OCI-LY7 (cell line): ENCODE data around the gene NSMCE1. TPM values are rescaled to one million over a fixed set of nuclear protein-coding genes. Genes with fewer than 3 reads are reported as not detected.

Experiments
- BruUV-seq: library from RNA; stranded (reverse); fragments of 400-500 nt; replicated peaks from 2 replicates; lab custom pipeline; 2021; lab: Mats Ljungman, UMichigan
- CTCF ChIA-PET: fragments of 300-600 bp; sonication (Branson Sonifier 250); formaldehyde crosslinking; loops from one replicate; lab custom pipeline; 2022; ENCODE audit warnings: antibody characterized with exemption; ENCODE audit not compliant: unreplicated experiment; lab: Charles Lee
- POLR2A ChIA-PET: fragments of 300-600 bp; sonication (Branson Sonifier 250); formaldehyde crosslinking; loops from one replicate; lab custom pipeline; 2022; ENCODE audit warnings: antibody characterized with exemption; lab: Charles Lee
- DNase-seq: peaks from one replicate; pipeline ENCODE4 v3.0.0-alpha.2; 2015; ENCODE audit warnings: low spot score
- H2AFZ ChIP-seq: fragments of 200-600 bp; sonication (generic), shearing (Covaris generic); 2 replicates; pipeline ENCODE4 v1.6.1; 2014; ENCODE audit warnings: mild to moderate bottlenecking, antibody characterized with exemption, low read length, moderate library complexity
- H3K27ac ChIP-seq: fragments of 200-600 bp; sonication (generic); 2 replicates; pipeline ENCODE4 v1.5.1; 2014; ENCODE audit warnings: mixed run types, low read depth, mild to moderate bottlenecking, moderate library complexity, low read length, inconsistent platforms; ENCODE audit not compliant: poor library complexity, severe bottlenecking
- H3K36me3 ChIP-seq: fragments of 200-600 bp; sonication (generic); 2 replicates; pipeline ENCODE4 v1.6.1; 2014; ENCODE audit warnings: mild to moderate bottlenecking, antibody characterized with exemption, low read length, moderate library complexity, mixed read lengths; ENCODE audit not compliant: insufficient read depth
- H3K4me1 ChIP-seq: fragments of 200-600 bp; sonication (generic); 2 replicates; pipeline ENCODE4 v1.5.1; 2014; ENCODE audit warnings: mild to moderate bottlenecking, low read length; ENCODE audit not compliant: insufficient read depth, poor library complexity, severe bottlenecking
- H3K4me2 ChIP-seq: fragments of 200-600 bp; sonication (generic); 2 replicates; pipeline ENCODE4 v1.6.1; 2014; ENCODE audit warnings: mild to moderate bottlenecking, low read length
- H3K4me3 ChIP-seq: fragments of 200-600 bp; sonication (generic); 2 replicates; pipeline ENCODE4 v1.5.1; 2014; ENCODE audit warnings: mild to moderate bottlenecking, low read depth, low read length; ENCODE audit not compliant: poor library complexity, severe bottlenecking
- H3K79me2 ChIP-seq: fragments of 200-600 bp; sonication (generic); 2 replicates; pipeline ENCODE4 v1.6.1; 2016; ENCODE audit warnings: low read depth, mild to moderate bottlenecking, low read length, moderate library complexity, mixed read lengths; ENCODE audit not compliant: insufficient read depth
- H3K9me2 ChIP-seq: fragments of 200-600 bp; sonication (generic); 2 replicates; pipeline ENCODE4 v1.6.1; 2016; ENCODE audit warnings: mild to moderate bottlenecking, low read length, mixed read lengths; ENCODE audit not compliant: insufficient read depth
- H3K9me3 ChIP-seq: fragments of 200-600 bp; sonication (generic); 2 replicates; pipeline ENCODE4 v1.6.1; 2014; ENCODE audit warnings: mild to moderate bottlenecking, mixed run types, low read length, mixed read lengths
- H4K20me1 ChIP-seq: fragments of 200-600 bp; sonication (generic); 2 replicates; pipeline ENCODE4 v1.6.1; 2014; ENCODE audit warnings: mild to moderate bottlenecking, antibody characterized with exemption, low read length, moderate library complexity, mixed read lengths; ENCODE audit not compliant: insufficient read depth
- EZH2phosphoT487 ChIP-seq: fragments of 200-600 bp; sonication (generic); IDR thresholded peaks from 2 replicates; pipeline ENCODE4 v1.6.1; 2018; ENCODE audit warnings: low read depth, borderline replicate concordance, mild to moderate bottlenecking, mixed run types, antibody characterized with exemption, low read length, moderate library complexity, mixed read lengths
- intact Hi-C: fragments of 100-400 bp; cut with micrococcal nuclease; formaldehyde crosslinking; loops from one replicate; pipeline ENCODE4 v1.10.0; 2022; ENCODE audit not compliant: unreplicated experiment
- total RNA-seq, 2 experiments: library from RNA; depleted of rRNA in 1 of 2; stranded (reverse); fragments of >200 nt in 1 of 2; shearing (Covaris generic) in 1 of 2; gene quantifications; 2 replicates each; pipeline ENCODE4 v1.2.3, GENCODE V29; 2014 to 2022
- TF ChIP-seq, protein P1 (sequence below): fragments of 200-600 bp; sonication (generic); conservative IDR thresholded peaks from 2 replicates; pipeline ENCODE4 v1.5.1; 2014; ENCODE audit warnings: mild to moderate bottlenecking, antibody characterized with exemption, low read length, moderate library complexity, mixed read lengths

The NSMCE1 gene
- total RNA-seq, 2 experiments from 2014 or later = 51.1 to 84.0 TPM

DNA sequence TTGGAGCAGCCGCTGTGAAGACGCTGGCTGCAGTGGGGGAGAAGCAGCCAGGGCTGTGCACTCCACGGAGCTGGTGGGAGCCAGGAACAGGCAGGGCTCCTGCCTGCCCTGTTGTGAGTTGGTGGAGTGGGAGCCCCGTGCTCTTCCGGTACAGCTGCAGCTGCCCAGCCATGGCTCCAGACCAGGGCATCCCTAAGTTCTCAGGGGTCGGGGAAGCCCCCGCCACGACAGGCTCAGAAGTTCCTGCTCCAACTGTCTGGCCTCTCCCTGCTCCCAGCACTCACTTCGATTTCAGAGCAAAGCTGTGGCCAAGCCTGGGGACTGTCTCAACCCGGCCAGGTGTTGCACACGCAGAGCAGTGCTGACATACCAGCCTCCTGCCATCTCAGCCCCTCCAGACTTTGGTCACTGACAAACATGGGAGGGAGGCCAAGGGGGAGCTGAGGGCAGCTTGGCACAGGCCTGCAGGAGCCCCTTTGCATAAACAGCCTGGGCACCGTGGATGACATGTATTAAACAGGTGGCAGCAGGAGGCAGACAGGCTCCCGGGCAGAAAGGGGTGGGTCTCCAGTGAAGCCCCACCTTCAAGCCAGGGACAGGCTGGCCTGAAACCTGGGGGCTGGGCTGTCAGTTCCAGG, 79.1 kb downstream of the NSMCE1 start:
- Histone ChIP-seq H4K20me1 (no peaks in the 10 kb centered on the region), H3K4me2 (peak overlapping the region; percentile 33; the same call in 1 of the 2 replicates), H3K27ac (no peak overlapping the region), H2AFZ (peak overlapping the region; percentile 28; the same call in 1 of the 2 replicates), H3K79me2 (no peaks in the 10 kb centered on the region), H3K36me3 (no peaks in the 10 kb centered on the region), H3K9me2 (no peaks in the 10 kb centered on the region), H3K4me1 (peaks cover 12% of the 10 kb centered on the region), H3K4me3 (no peak overlapping the region), H3K9me3 (no peaks in the 10 kb centered on the region)
- CTCF ChIA-PET = no interaction called here
- no peak for TF ChIP-seq EZH2phosphoT487
- TF ChIP-seq, protein P1, sequence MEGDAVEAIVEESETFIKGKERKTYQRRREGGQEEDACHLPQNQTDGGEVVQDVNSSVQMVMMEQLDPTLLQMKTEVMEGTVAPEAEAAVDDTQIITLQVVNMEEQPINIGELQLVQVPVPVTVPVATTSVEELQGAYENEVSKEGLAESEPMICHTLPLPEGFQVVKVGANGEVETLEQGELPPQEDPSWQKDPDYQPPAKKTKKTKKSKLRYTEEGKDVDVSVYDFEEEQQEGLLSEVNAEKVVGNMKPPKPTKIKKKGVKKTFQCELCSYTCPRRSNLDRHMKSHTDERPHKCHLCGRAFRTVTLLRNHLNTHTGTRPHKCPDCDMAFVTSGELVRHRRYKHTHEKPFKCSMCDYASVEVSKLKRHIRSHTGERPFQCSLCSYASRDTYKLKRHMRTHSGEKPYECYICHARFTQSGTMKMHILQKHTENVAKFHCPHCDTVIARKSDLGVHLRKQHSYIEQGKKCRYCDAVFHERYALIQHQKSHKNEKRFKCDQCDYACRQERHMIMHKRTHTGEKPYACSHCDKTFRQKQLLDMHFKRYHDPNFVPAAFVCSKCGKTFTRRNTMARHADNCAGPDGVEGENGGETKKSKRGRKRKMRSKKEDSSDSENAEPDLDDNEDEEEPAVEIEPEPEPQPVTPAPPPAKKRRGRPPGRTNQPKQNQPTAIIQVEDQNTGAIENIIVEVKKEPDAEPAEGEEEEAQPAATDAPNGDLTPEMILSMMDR = no peak
- intact Hi-C loops = no loop called here
- no peak for DNase-seq
- POLR2A ChIA-PET = no interaction called here
- BruUV-seq = no TSS peak

- peaks cover 12% of the 10 kb centered on the region for H3K4me1 ChIP-seq
- POLR2A ChIA-PET = interaction anchor here (1.1 to 1.2 kb wide), 3 partner anchors 9 to 15 kb away, joined by 3 to 4 read pairs (median 4); partner anchors contain the start of gene KDM8
These were observed 79.9 kb downstream of the NSMCE1 start for GRCh38 chr16:27188633-27189032.

DNA sequence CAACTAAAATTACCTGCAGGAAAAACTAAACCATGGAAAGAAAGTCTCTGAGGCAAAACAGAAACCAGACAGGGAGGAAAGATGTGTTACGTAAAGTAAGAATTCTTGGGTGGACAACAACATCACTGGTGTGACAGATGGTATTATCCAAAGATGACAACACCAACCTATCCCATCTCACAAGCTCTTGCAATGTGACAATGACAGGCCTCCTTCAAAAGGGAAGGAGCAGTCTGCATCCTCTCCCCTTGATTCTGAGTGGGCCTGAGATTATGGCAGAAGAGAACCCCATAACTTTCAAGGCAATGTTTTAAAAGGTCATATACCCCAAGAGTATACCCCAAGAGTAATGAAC, 82.8 kb downstream of the NSMCE1 start:
- TF ChIP-seq, protein P1 = no peak
- TF ChIP-seq EZH2phosphoT487 = no peak
- CTCF ChIA-PET = no interaction called here
- BruUV-seq = no TSS peak
- H3K4me1 ChIP-seq = peaks cover 12% of the 10 kb centered on the region
- H3K4me2 ChIP-seq = no peak overlapping the region
- H3K9me3 ChIP-seq = no peaks in the 10 kb centered on the region
- H2AFZ ChIP-seq = no peak overlapping the region
- POLR2A ChIA-PET = no interaction called here
- intact Hi-C loops = no loop called here
- no peak for DNase-seq
- H3K36me3 ChIP-seq = no peaks in the 10 kb centered on the region
- H3K27ac ChIP-seq = no peak overlapping the region
- no peaks in the 10 kb centered on the region for H3K79me2 ChIP-seq
- no peaks in the 10 kb centered on the region for H4K20me1 ChIP-seq
- no peaks in the 10 kb centered on the region for H3K9me2 ChIP-seq
- no peak overlapping the region for H3K4me3 ChIP-seq

More at GRCh38 chr16:27188633-27189032, 79.9 kb downstream of the NSMCE1 start:
- Histone ChIP-seq H3K9me3 (no peaks in the 10 kb centered on the region), H2AFZ (no peak overlapping the region), H3K79me2 (no peaks in the 10 kb centered on the region), H3K9me2 (no peaks in the 10 kb centered on the region), H3K27ac (no peak overlapping the region), H4K20me1 (no peaks in the 10 kb centered on the region), H3K4me2 (no peak overlapping the region), H3K4me3 (no peak overlapping the region), H3K36me3 (no peaks in the 10 kb centered on the region)
- CTCF ChIA-PET = no interaction called here
- TF ChIP-seq, protein P1 = no peak
- no peak for TF ChIP-seq EZH2phosphoT487
- no TSS peak for BruUV-seq
- DNase-seq = no peak
- intact Hi-C loops = no loop called here
